ENCODE measurements around the gene FSTL4.
"Not testable (repeated sequence)": the region's sequence is repeated elsewhere in the genome, so short reads cannot be mapped to it uniquely, and the experiment has no call there.

Gene FSTL4

GRCh38 chr5:133202066-133202665, 410.2 kb downstream of the FSTL4 start:
- no peak for DNase-seq

- no peak for DNase-seq
Measured at GRCh38 chr5:133201310-133201709, 411.0 kb downstream of the FSTL4 start.

GRCh38 chr5:133200256-133200655, 412.1 kb downstream of the FSTL4 start:
- no peak for DNase-seq

- DNase-seq, result no peak
Measured at GRCh38 chr5:133199417-133200178, 412.7 kb downstream of the FSTL4 start.

- no peak for DNase-seq
Measured at GRCh38 chr5:133198511-133198910, 413.8 kb downstream of the FSTL4 start.

GRCh38 chr5:133196441-133197085, 415.8 kb downstream of the FSTL4 start:
- DNase-seq, result no peak

GRCh38 chr5:133195250-133195649, 417.1 kb downstream of the FSTL4 start:
- DNase-seq, result no peak

GRCh38 chr5:133193794-133194193, 418.5 kb downstream of the FSTL4 start:
- no peak for DNase-seq

GRCh38 chr5:133192716-133193115, 419.6 kb downstream of the FSTL4 start:
- no peak for DNase-seq

GRCh38 chr5:133189881-133190280, 422.5 kb downstream of the FSTL4 start:
- DNase-seq, result no peak

GRCh38 chr5:133179405-133179804, 432.9 kb downstream of the FSTL4 start:
- no peak for DNase-seq

GRCh38 chr5:133170756-133171387, 441.5 kb downstream of the FSTL4 start:
- DNase-seq, result not testable (repeated sequence)

- DNase-seq, result no peak
Measured at GRCh38 chr5:133164759-133165158, 447.6 kb downstream of the FSTL4 start.

- DNase-seq, result no peak
Measured at GRCh38 chr5:133163839-133164238, 448.5 kb downstream of the FSTL4 start.

GRCh38 chr5:133159543-133159942, 452.8 kb downstream of the FSTL4 start:
- no peak for DNase-seq

- no peak for DNase-seq
Measured at GRCh38 chr5:133155326-133155969, 456.9 kb downstream of the FSTL4 start.

GRCh38 chr5:133154274-133155075, 457.9 kb downstream of the FSTL4 start:
- DNase-seq, result no peak

GRCh38 chr5:133150909-133151544, 461.3 kb downstream of the FSTL4 start:
- no peak for DNase-seq

GRCh38 chr5:133149345-133149744, 463.0 kb downstream of the FSTL4 start:
- no peak for DNase-seq

- no peak for DNase-seq
Measured at GRCh38 chr5:133147815-133148567, 464.4 kb downstream of the FSTL4 start.

GRCh38 chr5:133147411-133147810, 464.9 kb downstream of the FSTL4 start:
- no peak for DNase-seq

Measured in NCI-H1436 (cell line).